ENCODE data around the gene H2AZ2. TPM values are rescaled to one million over a fixed set of nuclear protein-coding genes. Genes with fewer than 3 reads are reported as not detected.
A peak's percentile ranks its signal among the peaks of the same experiment; 100 is the strongest.

Gene H2AZ2
- total RNA-seq, 1 experiment from 2014 or later = 354 TPM

- Histone ChIP-seq H3K27ac (peak overlapping the region; percentile 93), H2AFZ (peak overlapping the region; percentile 97), H3K79me2 (ENCODE audit: low read depth) (peaks cover 63% of the 10 kb centered on the region), H3K27me3 (ENCODE audit: insufficient read depth, low read depth) (no peaks in the 10 kb centered on the region), H3F3A (ENCODE audit: insufficient read depth, low read depth) (peaks cover 72% of the 10 kb centered on the region), H3K9me2 (ENCODE audit: insufficient read depth) (no peaks in the 10 kb centered on the region), H3K4me3 (peak overlapping the region; percentile 67), H3K36me3 (ENCODE audit: low read depth) (peaks cover 31% of the 10 kb centered on the region), H3K4me2 (peak overlapping the region; percentile 96), H3K9me3 (ENCODE audit: insufficient read depth, low read depth) (no peaks in the 10 kb centered on the region), H3K4me1 (replicated peaks; ENCODE audit: insufficient read depth) (peaks cover 26% of the 10 kb centered on the region), H4K20me1 (ENCODE audit: insufficient read depth) (peaks cover 37% of the 10 kb centered on the region)
- peak in 1 of 2 experiments; percentile 60 for DNase-seq
- ChIA-PET CTCF (no interaction called here), POLR2A (ENCODE audit: unreplicated experiment) (interaction anchor here (0.7 kb wide), 1 partner anchor 28 kb away, joined by 4 read pairs; no protein-coding TSS in a partner anchor)
- TSS peak; percentile 49 for BruUV-seq (replicated peaks)
- intact Hi-C loops (cut with micrococcal nuclease; ENCODE audit: unreplicated experiment) = loop anchor here (2.0 to 10.0 kb wide), 4 partner anchors 83 to 207 kb away; no protein-coding TSS in a partner anchor
- no peak for TF ChIP-seq CTCF (conservative IDR thresholded peaks at IDR 0.05)
- TF ChIP-seq EZH2 (IDR thresholded peaks at IDR 0.05; ENCODE audit: low read depth) = no peak
These were observed 51.8 kb downstream of the H2AZ2 start for GRCh38 chr7:44796034-44796503.

GRCh38 chr7:44794331-44794730 is 53.6 kb downstream of the H2AZ2 start:
- intact Hi-C loops (cut with micrococcal nuclease; ENCODE audit: unreplicated experiment) = loop anchor here (10.0 kb wide), 1 partner anchor 110 kb away; no protein-coding TSS in a partner anchor
- ChIA-PET CTCF (no interaction called here), POLR2A (ENCODE audit: unreplicated experiment) (no interaction called here)
- H2AFZ ChIP-seq = no peak overlapping the region
- 0 out of 2 replicates have a peak overlapping the region, but pooled peaks have one; percentile 1 for H3K27ac ChIP-seq
- H3K36me3 ChIP-seq (ENCODE audit: low read depth) = peaks cover 18% of the 10 kb centered on the region
- peaks cover 45% of the 10 kb centered on the region for H3K79me2 ChIP-seq (ENCODE audit: low read depth)
- H3K4me3 ChIP-seq = no peak overlapping the region
- H3K4me2 ChIP-seq = no peak overlapping the region; the same call in 1 of the 2 replicates
- no peaks in the 10 kb centered on the region for H3K9me2 ChIP-seq (ENCODE audit: insufficient read depth)
- no peak for TF ChIP-seq EZH2 (IDR thresholded peaks at IDR 0.05; ENCODE audit: low read depth)
- TF ChIP-seq CTCF (conservative IDR thresholded peaks at IDR 0.05) = no peak
- peak in 1 of 2 experiments; percentile 49 for DNase-seq
- BruUV-seq (replicated peaks) = no TSS peak
- H3K9me3 ChIP-seq (ENCODE audit: insufficient read depth, low read depth) = no peaks in the 10 kb centered on the region
- H4K20me1 ChIP-seq (ENCODE audit: insufficient read depth) = peaks cover 20% of the 10 kb centered on the region
- peaks cover 13% of the 10 kb centered on the region for H3K4me1 ChIP-seq (replicated peaks; ENCODE audit: insufficient read depth)
- no peaks in the 10 kb centered on the region for H3K27me3 ChIP-seq (ENCODE audit: insufficient read depth, low read depth)
- H3F3A ChIP-seq (ENCODE audit: insufficient read depth, low read depth) = peaks cover 69% of the 10 kb centered on the region

DNA sequence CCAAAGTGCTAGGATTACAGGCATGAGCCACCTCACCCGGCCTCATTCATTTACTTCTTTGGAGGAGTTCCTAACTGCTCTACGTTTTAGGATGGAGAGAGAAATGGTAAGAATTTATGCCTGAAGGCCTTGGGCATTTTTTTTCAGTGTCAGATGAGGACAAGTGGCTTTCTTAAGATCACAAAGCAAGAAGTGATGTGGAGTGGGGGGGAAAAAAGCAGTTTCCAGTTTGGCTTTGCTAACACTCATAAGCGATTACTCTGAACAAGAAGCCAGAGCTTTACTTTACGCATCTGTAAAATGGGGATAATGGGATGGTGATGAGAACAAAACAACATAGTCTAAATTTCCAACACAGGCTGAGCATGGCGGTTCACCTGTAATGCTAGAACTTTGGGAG is 54.0 kb downstream of the H2AZ2 start:
- Histone ChIP-seq H3K9me2 (ENCODE audit: insufficient read depth) (no peaks in the 10 kb centered on the region), H3K4me1 (replicated peaks; ENCODE audit: insufficient read depth) (peaks cover 9% of the 10 kb centered on the region), H3K27ac (0 out of 2 replicates have a peak overlapping the region, but pooled peaks have one; percentile 1), H3K4me3 (no peak overlapping the region), H3K9me3 (ENCODE audit: insufficient read depth, low read depth) (no peaks in the 10 kb centered on the region), H2AFZ (no peak overlapping the region), H3K27me3 (ENCODE audit: insufficient read depth, low read depth) (no peaks in the 10 kb centered on the region), H3K4me2 (no peak overlapping the region), H3F3A (ENCODE audit: insufficient read depth, low read depth) (peaks cover 65% of the 10 kb centered on the region), H3K36me3 (ENCODE audit: low read depth) (peaks cover 15% of the 10 kb centered on the region), H3K79me2 (ENCODE audit: low read depth) (peaks cover 41% of the 10 kb centered on the region), H4K20me1 (ENCODE audit: insufficient read depth) (peaks cover 16% of the 10 kb centered on the region)
- peak in 1 of 2 experiments; percentile 70 for DNase-seq
- no peak for TF ChIP-seq EZH2 (IDR thresholded peaks at IDR 0.05; ENCODE audit: low read depth)
- TF ChIP-seq CTCF (conservative IDR thresholded peaks at IDR 0.05) = no peak
- no TSS peak for BruUV-seq (replicated peaks)
- intact Hi-C loops (cut with micrococcal nuclease; ENCODE audit: unreplicated experiment) = loop anchor here (10.0 kb wide), 1 partner anchor 109 kb away; no protein-coding TSS in a partner anchor
- ChIA-PET POLR2A (ENCODE audit: unreplicated experiment) (no interaction called here), CTCF (no interaction called here)

Measured in PC-9 (cell line).